Measurements from ENCODE around the gene CLEC5A. TPM values are rescaled to one million over a fixed set of nuclear protein-coding genes. Genes with fewer than 3 reads are reported as not detected.

The CLEC5A gene
- total and polyA plus RNA-seq, 7 donors = 0.03 to 1.8 (median 0.60) TPM; not detected in 2

GRCh38 chr7:141941075-141941474 lies 5.7 kb downstream of the CLEC5A start:
- H3K27ac ChIP-seq = no peak overlapping the region
- no peaks in the 10 kb centered on the region for H3K27me3 ChIP-seq
- intact Hi-C loops (cut with DNase I) = no loop called here
- H3K4me1 ChIP-seq = no peaks in the 10 kb centered on the region
- DNase-seq = no peak
- 88 to 92% methylated on average over 3 of the region's 3 CpGs for WGBS, 2 donors
- H3K9me3 ChIP-seq = peaks cover 0 to 6% (median 0%) of the 10 kb centered on the region in 4 donors
- no peaks in the 10 kb centered on the region for H3K36me3 ChIP-seq
- TF ChIP-seq CTCF (IDR thresholded peaks at IDR 0.05) (no peak), EP300 (IDR thresholded peaks at IDR 0.05) (no peak), POLR2A (IDR thresholded peaks at IDR 0.05) (no peak), POLR2AphosphoS5 (IDR thresholded peaks at IDR 0.05) (no peak)
- no peak overlapping the region for H3K4me3 ChIP-seq

- H3K4me1 ChIP-seq = no peaks in the 10 kb centered on the region
- TF ChIP-seq POLR2AphosphoS5 (IDR thresholded peaks at IDR 0.05) = no peak
- TF ChIP-seq CTCF (IDR thresholded peaks at IDR 0.05) = no peak
- no peak for TF ChIP-seq POLR2A (IDR thresholded peaks at IDR 0.05)
- no peak for TF ChIP-seq EP300 (IDR thresholded peaks at IDR 0.05)
- 81 to 89% methylated on average over 5 of the region's 5 CpGs for WGBS, 2 donors
- no peak for DNase-seq
- H3K27ac ChIP-seq = no peak overlapping the region
- H3K36me3 ChIP-seq = no peaks in the 10 kb centered on the region
- H3K27me3 ChIP-seq = no peaks in the 10 kb centered on the region
- H3K4me3 ChIP-seq = no peak overlapping the region
- H3K9me3 ChIP-seq = no peaks in the 10 kb centered on the region
- intact Hi-C loops (cut with DNase I) = no loop called here
Measured at GRCh38 chr7:141930211-141930610, 16.6 kb downstream of the CLEC5A start.

GRCh38 chr7:141928845-141929195 lies 18.0 kb downstream of the CLEC5A start:
- TF ChIP-seq CTCF (IDR thresholded peaks at IDR 0.05) (no peak), EP300 (IDR thresholded peaks at IDR 0.05) (no peak), POLR2AphosphoS5 (IDR thresholded peaks at IDR 0.05) (no peak), POLR2A (IDR thresholded peaks at IDR 0.05) (no peak)
- Histone ChIP-seq H3K4me1 (no peaks in the 10 kb centered on the region), H3K36me3 (no peaks in the 10 kb centered on the region), H3K4me3 (no peak overlapping the region), H3K9me3 (no peaks in the 10 kb centered on the region), H3K27me3 (no peaks in the 10 kb centered on the region), H3K27ac (no peak overlapping the region)
- 86% methylated on average over 3 of the region's 3 CpGs for WGBS, 2 donors
- intact Hi-C loops (cut with DNase I) = no loop called here
- DNase-seq = no peak

- no peak for TF ChIP-seq CTCF (IDR thresholded peaks at IDR 0.05)
- TF ChIP-seq EP300 (IDR thresholded peaks at IDR 0.05) = no peak
- TF ChIP-seq POLR2A (IDR thresholded peaks at IDR 0.05) = no peak
- no peak for TF ChIP-seq POLR2AphosphoS5 (IDR thresholded peaks at IDR 0.05)
- DNase-seq = no peak
- Histone ChIP-seq H3K4me1 (no peaks in the 10 kb centered on the region), H3K36me3 (no peaks in the 10 kb centered on the region), H3K27ac (no peak overlapping the region), H3K4me3 (no peak overlapping the region), H3K27me3 (no peaks in the 10 kb centered on the region), H3K9me3 (no peaks in the 10 kb centered on the region)
- 64 to 78% methylated on average over 2 of the region's 2 CpGs for WGBS, 2 donors
- intact Hi-C loops (cut with DNase I) = no loop called here
Measured at GRCh38 chr7:141928146-141928844, 18.5 kb downstream of the CLEC5A start.

GRCh38 chr7:141920281-141920680 lies 26.5 kb downstream of the CLEC5A start:
- 94 to 95% methylated on average over 1 of the region's 1 CpG for WGBS, 2 donors
- no peaks in the 10 kb centered on the region for H3K4me1 ChIP-seq
- H3K27me3 ChIP-seq = no peaks in the 10 kb centered on the region
- no peak overlapping the region for H3K27ac ChIP-seq
- no peak overlapping the region for H3K4me3 ChIP-seq
- DNase-seq = no peak
- TF ChIP-seq POLR2A (IDR thresholded peaks at IDR 0.05) = no peak
- no peak for TF ChIP-seq EP300 (IDR thresholded peaks at IDR 0.05)
- no peak for TF ChIP-seq CTCF (IDR thresholded peaks at IDR 0.05)
- TF ChIP-seq POLR2AphosphoS5 (IDR thresholded peaks at IDR 0.05) = no peak
- H3K36me3 ChIP-seq = no peaks in the 10 kb centered on the region
- intact Hi-C loops (cut with DNase I) = no loop called here
- no peaks in the 10 kb centered on the region for H3K9me3 ChIP-seq
